ENCODE results near the gene FER. TPM values are rescaled to one million over a fixed set of nuclear protein-coding genes. Genes with fewer than 3 reads are reported as not detected.

The FER gene
- total and polyA plus RNA-seq, 10 of the 15 experiments (the other 5 are each of a cell fraction or from before 2014, with no cell fraction given): 4.4 to 19.1 (median 9.6) TPM

DNA sequence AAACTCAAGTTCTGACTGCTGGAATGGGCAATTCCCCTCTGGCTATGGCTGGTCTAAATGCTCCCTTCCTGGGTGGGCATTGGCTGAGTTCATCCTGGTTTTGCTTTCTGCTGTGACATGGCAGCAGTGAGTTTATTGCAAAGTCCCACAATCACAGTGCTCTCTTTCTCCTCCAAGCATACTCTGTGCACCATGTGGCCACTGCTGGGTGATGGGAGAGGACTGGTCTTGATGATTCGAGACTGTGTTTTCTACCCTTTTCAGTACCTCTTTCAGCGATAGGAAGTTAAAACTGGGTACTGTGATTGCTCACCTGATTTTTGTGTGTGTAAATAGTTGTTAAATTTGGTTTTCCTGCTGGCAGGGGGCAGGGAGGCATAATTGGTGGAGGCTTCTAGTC is 49.7 kb downstream of the FER start:
- H3K27me3 ChIP-seq (replicated peaks in 1 of 2; ENCODE audit: control insufficient read depth in 2 of 2, insufficient read depth in 2 of 2, low read length in 1 of 2): no peaks in the 10 kb centered on the region
- RAD21 ChIA-PET (ENCODE audit: unreplicated experiment): no interaction called here
- BruUV-seq (replicated peaks): no TSS peak
- H3K36me3 ChIP-seq (ENCODE audit: control insufficient read depth in 2 of 2, insufficient read depth in 2 of 2, low read length in 1 of 2): peaks cover 0 to 2% of the 10 kb centered on the region in 2 experiments; a peak in 3 of 4 replicates
- H3K79me2 ChIP-seq (ENCODE audit: control insufficient read depth, insufficient read depth, low read length): no peaks in the 10 kb centered on the region; the same call in none of the 2 replicates
- H3K9me3 ChIP-seq (replicated peaks; ENCODE audit: control insufficient read depth, insufficient read depth, low read length): no peaks in the 10 kb centered on the region; the same call in 2 of the 3 replicates
- 56% methylated on average over 2 of the region's 2 CpGs for WGBS (ENCODE audit: insufficient coverage, insufficient replicate concordance, low lambda C conversion rate, missing lambda C conversion rate)
- DNase-seq (ENCODE audit: low read depth, low spot score) (no peak), FAIRE-seq (no peak), ATAC-seq (peak; percentile 84)
- H3K4me2 ChIP-seq (ENCODE audit: control insufficient read depth, insufficient read depth): no peak overlapping the region
- TF ChIP-seq LARP7 (IDR thresholded peaks at IDR 0.05): no peak
- no peak for TF ChIP-seq NR2F1 (conservative IDR thresholded peaks at IDR 0.05)
- no peak for TF ChIP-seq E2F4 (IDR thresholded peaks at IDR 0.05; ENCODE audit: low read depth, low read length)
- TF ChIP-seq EZH2 (IDR thresholded peaks at IDR 0.05; ENCODE audit: borderline replicate concordance, control insufficient read depth, low read depth, low read length): no peak
- TF ChIP-seq SMAD1 (IDR thresholded peaks at IDR 0.05; ENCODE audit: low read depth, partially characterized antibody): no peak
- no peak for TF ChIP-seq JUNB (IDR thresholded peaks at IDR 0.05)
- TF ChIP-seq ELK1 (IDR thresholded peaks at IDR 0.05; ENCODE audit: low read depth, low read length): no peak
- no peak for TF ChIP-seq RELA (IDR thresholded peaks at IDR 0.05; ENCODE audit: borderline replicate concordance, partially characterized antibody)
- no peak for TF ChIP-seq WRNIP1 (IDR thresholded peaks at IDR 0.05; ENCODE audit: borderline replicate concordance, low read depth, low read length)
- no peak for TF ChIP-seq RCOR1 (conservative IDR thresholded peaks at IDR 0.05; ENCODE audit: low read depth, low read length)
- TF ChIP-seq MYB (IDR thresholded peaks at IDR 0.05; ENCODE audit: borderline replicate concordance, low read depth, low read length): no peak
- TF ChIP-seq ZNF217 (IDR thresholded peaks at IDR 0.05): no peak
- no peak for TF ChIP-seq YY1 (IDR thresholded peaks at IDR 0.05; ENCODE audit: low read depth, low read length)
- TF ChIP-seq TAF1 (IDR thresholded peaks at IDR 0.05; ENCODE audit: borderline replicate concordance, low read depth, low read length): no peak
- TF ChIP-seq, protein P1, sequence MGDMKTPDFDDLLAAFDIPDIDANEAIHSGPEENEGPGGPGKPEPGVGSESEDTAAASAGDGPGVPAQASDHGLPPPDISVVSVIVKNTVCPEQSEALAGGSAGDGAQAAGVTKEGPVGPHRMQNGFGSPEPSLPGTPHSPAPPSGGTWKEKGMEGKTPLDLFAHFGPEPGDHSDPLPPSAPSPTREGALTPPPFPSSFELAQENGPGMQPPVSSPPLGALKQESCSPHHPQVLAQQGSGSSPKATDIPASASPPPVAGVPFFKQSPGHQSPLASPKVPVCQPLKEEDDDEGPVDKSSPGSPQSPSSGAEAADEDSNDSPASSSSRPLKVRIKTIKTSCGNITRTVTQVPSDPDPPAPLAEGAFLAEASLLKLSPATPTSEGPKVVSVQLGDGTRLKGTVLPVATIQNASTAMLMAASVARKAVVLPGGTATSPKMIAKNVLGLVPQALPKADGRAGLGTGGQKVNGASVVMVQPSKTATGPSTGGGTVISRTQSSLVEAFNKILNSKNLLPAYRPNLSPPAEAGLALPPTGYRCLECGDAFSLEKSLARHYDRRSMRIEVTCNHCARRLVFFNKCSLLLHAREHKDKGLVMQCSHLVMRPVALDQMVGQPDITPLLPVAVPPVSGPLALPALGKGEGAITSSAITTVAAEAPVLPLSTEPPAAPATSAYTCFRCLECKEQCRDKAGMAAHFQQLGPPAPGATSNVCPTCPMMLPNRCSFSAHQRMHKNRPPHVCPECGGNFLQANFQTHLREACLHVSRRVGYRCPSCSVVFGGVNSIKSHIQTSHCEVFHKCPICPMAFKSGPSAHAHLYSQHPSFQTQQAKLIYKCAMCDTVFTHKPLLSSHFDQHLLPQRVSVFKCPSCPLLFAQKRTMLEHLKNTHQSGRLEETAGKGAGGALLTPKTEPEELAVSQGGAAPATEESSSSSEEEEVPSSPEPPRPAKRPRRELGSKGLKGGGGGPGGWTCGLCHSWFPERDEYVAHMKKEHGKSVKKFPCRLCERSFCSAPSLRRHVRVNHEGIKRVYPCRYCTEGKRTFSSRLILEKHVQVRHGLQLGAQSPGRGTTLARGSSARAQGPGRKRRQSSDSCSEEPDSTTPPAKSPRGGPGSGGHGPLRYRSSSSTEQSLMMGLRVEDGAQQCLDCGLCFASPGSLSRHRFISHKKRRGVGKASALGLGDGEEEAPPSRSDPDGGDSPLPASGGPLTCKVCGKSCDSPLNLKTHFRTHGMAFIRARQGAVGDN (IDR thresholded peaks at IDR 0.05): no peak
- no peak overlapping the region for H2AFZ ChIP-seq (ENCODE audit: control insufficient read depth, low read depth, low read length)
- no peaks in the 10 kb centered on the region for H4K20me1 ChIP-seq (ENCODE audit: control insufficient read depth, insufficient read depth)
- SMC1A ChIA-PET (ENCODE audit: uncharacterized antibody, unreplicated experiment): no interaction called here
- H3K27ac ChIP-seq (ENCODE audit: control insufficient read depth, insufficient read depth): no peak overlapping the region
- no peak overlapping the region for H3K4me3 ChIP-seq
- POLR2A ChIA-PET: no interaction called here
- CTCF ChIA-PET: no interaction called here
- in situ Hi-C loops (cut with MboI) (no loop called here), intact Hi-C loops (cut with micrococcal nuclease; ENCODE audit: unreplicated experiment) (no loop called here)
- H3K4me1 ChIP-seq (ENCODE audit: control insufficient read depth, insufficient read depth, low read length): peaks cover 2% of the 10 kb centered on the region; the same call in 1 of the 2 replicates
- H3K9ac ChIP-seq (ENCODE audit: control insufficient read depth, insufficient read depth, low read length): no peak overlapping the region
